NCI-H1092 (cell line): ENCODE data around the gene ADARB2.
"Not testable (repeated sequence)": the region's sequence is repeated elsewhere in the genome, so short reads cannot be mapped to it uniquely, and the experiment has no call there.

Experiments used
- DNase-seq: peaks from one replicate; lab custom pipeline; 2025; lab: John Stamatoyannopoulos, UW

ADARB2 gene

GRCh38 chr10:1425879-1426278 is 311.4 kb downstream of the ADARB2 start:
- DNase-seq, result no peak

- DNase-seq, result no peak
These were observed 312.7 kb downstream of the ADARB2 start for GRCh38 chr10:1424648-1425047.

- DNase-seq, result no peak
These were observed 313.6 kb downstream of the ADARB2 start for GRCh38 chr10:1423676-1424253.

GRCh38 chr10:1422275-1422674 is 315.1 kb downstream of the ADARB2 start:
- no peak for DNase-seq

- DNase-seq, result peak; percentile 98
These were observed 316.5 kb downstream of the ADARB2 start for GRCh38 chr10:1420661-1421362.

GRCh38 chr10:1419796-1420610 is 317.3 kb downstream of the ADARB2 start:
- DNase-seq, result no peak

GRCh38 chr10:1418031-1418550 is 319.2 kb downstream of the ADARB2 start:
- no peak for DNase-seq

- DNase-seq, result no peak
These were observed 319.8 kb downstream of the ADARB2 start for GRCh38 chr10:1417574-1417973.

GRCh38 chr10:1416456-1417037 is 320.8 kb downstream of the ADARB2 start:
- no peak for DNase-seq

GRCh38 chr10:1414893-1415292 is 322.4 kb downstream of the ADARB2 start:
- no peak for DNase-seq

GRCh38 chr10:1414346-1414745 is 323.0 kb downstream of the ADARB2 start:
- not testable (repeated sequence) for DNase-seq

- DNase-seq, result no peak
These were observed 323.5 kb downstream of the ADARB2 start for GRCh38 chr10:1413823-1414222.

- no peak for DNase-seq
These were observed 324.1 kb downstream of the ADARB2 start for GRCh38 chr10:1413256-1413655.

GRCh38 chr10:1412531-1413189 is 324.7 kb downstream of the ADARB2 start:
- DNase-seq, result no peak

GRCh38 chr10:1411956-1412355 is 325.4 kb downstream of the ADARB2 start:
- no peak for DNase-seq

GRCh38 chr10:1411451-1411850 is 325.9 kb downstream of the ADARB2 start:
- DNase-seq, result no peak

GRCh38 chr10:1410469-1411395 is 326.6 kb downstream of the ADARB2 start:
- DNase-seq, result no peak

GRCh38 chr10:1410032-1410431 is 327.3 kb downstream of the ADARB2 start:
- no peak for DNase-seq

GRCh38 chr10:1409392-1409791 is 327.9 kb downstream of the ADARB2 start:
- no peak for DNase-seq

GRCh38 chr10:1408651-1409367 is 328.5 kb downstream of the ADARB2 start:
- DNase-seq, result no peak
